OCI-LY1 (cell line): ENCODE measurements around the gene RABGAP1L.

ENCODE experiments used
- CTCF ChIP-seq: fragments of 200-600 bp; sonication (generic), shearing (Covaris generic); IDR thresholded peaks from 2 replicates; pipeline ENCODE4 v1.5.1; 2017; ENCODE audit warnings: mild to moderate bottlenecking, antibody characterized with exemption, low read length, moderate library complexity, mixed read lengths
- EZH2 ChIP-seq: fragments of 200-600 bp; sonication (generic), shearing (Covaris generic); IDR thresholded peaks from 2 replicates; pipeline ENCODE4 v1.8.0; 2017; ENCODE audit warnings: borderline replicate concordance, mixed run types, mild to moderate bottlenecking, antibody characterized with exemption, low read length, moderate library complexity, mixed read lengths

GRCh38 chr1:174159252-174160108 is at the start of gene RABGAP1L:
- TF ChIP-seq CTCF: no peak
- TF ChIP-seq EZH2: no peak
